Endodermal cell (in vitro differentiated cells): ENCODE results near the gene RSAD2. TPM values are rescaled to one million over a fixed set of nuclear protein-coding genes. Genes with fewer than 3 reads are reported as not detected.

Experiments used
- DNase-seq: peaks from one replicate; pipeline ENCODE4 v3.0.0-alpha.2; 2017
- H3K27ac ChIP-seq: 2 replicates; pipeline ENCODE4 v1.5.1; 2013; ENCODE audit warnings: mild to moderate bottlenecking, low read depth, low read length, moderate library complexity
- H3K27me3 ChIP-seq: 2 replicates; pipeline ENCODE4 v1.6.1; 2013; ENCODE audit warnings: mild to moderate bottlenecking, low read length, moderate library complexity; ENCODE audit not compliant: insufficient read depth, control insufficient read depth, poor library complexity, severe bottlenecking
- H3K36me3 ChIP-seq: 2 replicates; pipeline ENCODE4 v1.7.0; 2013; ENCODE audit warnings: mild to moderate bottlenecking, low read length, moderate library complexity; ENCODE audit not compliant: control insufficient read depth, insufficient read depth
- H3K4me1 ChIP-seq: one replicate; pipeline ENCODE4 v1.7.0; 2013; ENCODE audit warnings: low read length; ENCODE audit not compliant: control insufficient read depth, insufficient read depth
- H3K4me3 ChIP-seq: 2 replicates; pipeline ENCODE4 v1.5.1; 2013; ENCODE audit warnings: mild to moderate bottlenecking, low read length, moderate library complexity
- H3K9ac ChIP-seq: 2 replicates; pipeline ENCODE4 v1.6.1; 2013; ENCODE audit warnings: mild to moderate bottlenecking, low read length, moderate library complexity; ENCODE audit not compliant: poor library complexity, severe bottlenecking; ENCODE audit errors: extremely low read depth
- H3K9me3 ChIP-seq: 2 replicates; pipeline ENCODE4 v1.6.1; 2013; ENCODE audit warnings: mild to moderate bottlenecking, low read length, moderate library complexity; ENCODE audit not compliant: control insufficient read depth
- H3K27ac Mint-ChIP-seq: 2 replicates; pipeline ENCODE4 v1.8.0; 2020; ENCODE audit warnings: mixed read lengths
- H3K27me3 Mint-ChIP-seq: 2 replicates; pipeline ENCODE4 v1.8.0; 2021; ENCODE audit warnings: mild to moderate bottlenecking, mixed read lengths; ENCODE audit not compliant: insufficient read depth
- H3K36me3 Mint-ChIP-seq: 2 replicates; pipeline ENCODE4 v1.8.0; 2020; ENCODE audit warnings: low read depth, mixed read lengths
- H3K4me1 Mint-ChIP-seq: 2 replicates; pipeline ENCODE4 v1.8.0; 2020; ENCODE audit warnings: mixed read lengths
- H3K4me3 Mint-ChIP-seq: 2 replicates; pipeline ENCODE4 v1.8.0; 2020; ENCODE audit warnings: mild to moderate bottlenecking, moderate library complexity, mixed read lengths
- H3K9me3 Mint-ChIP-seq: 2 replicates; pipeline ENCODE4 v1.8.0; 2020; ENCODE audit warnings: mild to moderate bottlenecking, mixed read lengths
- CTCF ChIP-seq: fragments of 200-600 bp; sonication (generic); conservative IDR thresholded peaks from 2 replicates; pipeline ENCODE4 v1.5.0; 2021; ENCODE audit warnings: antibody characterized with exemption, mild to moderate bottlenecking
- WGBS, 2 experiments: methylation state at CpG; one replicate each; pipeline versions ENCODE4 v1.1.5 to v1.1.7; 2013; ENCODE audit warnings: missing lambda C conversion rate in 2 of 2, mixed read lengths in 1 of 2; ENCODE audit not compliant: insufficient coverage in 1 of 2, insufficient read length in 1 of 2; 5-methylcytosine and 5-hydroxymethylcytosine counted together
- total RNA-seq, 2 donors: library from RNA; stranded (reverse); fragmentation: NEBNext Ultra II Directional in 1 of 2; extraction: Animal tissue kit (Norgen Biotek cat#: 25700) in 1 of 2; gene quantifications; 2 replicates in 1 of 2; 3 replicates in 1 of 2; pipeline ENCODE4 v1.2.1, GENCODE V29; 2021

Gene RSAD2
- total RNA-seq, 2 donors from 2014 or later = 0.35 to 0.75 TPM

- H3K9ac ChIP-seq = no peak overlapping the region
- no peak for DNase-seq
- no peaks in the 10 kb centered on the region for H3K36me3 ChIP-seq
- no peak for TF ChIP-seq CTCF
- H3K9me3 ChIP-seq = peaks cover 12% of the 10 kb centered on the region
- H3K27ac Mint-ChIP-seq = no peak overlapping the region
- H3K4me3 Mint-ChIP-seq = no peak overlapping the region
- no peaks in the 10 kb centered on the region for H3K36me3 Mint-ChIP-seq
- H3K4me3 ChIP-seq = no peak overlapping the region
- H3K9me3 Mint-ChIP-seq = peaks cover 37% of the 10 kb centered on the region
- no peak overlapping the region for H3K27ac ChIP-seq
- WGBS, 2 experiments = 79 to 100% methylated on average over 2 of the region's 2 CpGs
- H3K27me3 Mint-ChIP-seq = peaks cover 2% of the 10 kb centered on the region
- no peaks in the 10 kb centered on the region for H3K27me3 ChIP-seq
- no peaks in the 10 kb centered on the region for H3K4me1 ChIP-seq
- peaks cover 4% of the 10 kb centered on the region for H3K4me1 Mint-ChIP-seq
Measured at GRCh38 chr2:6832596-6833299, 44.8 kb upstream of the RSAD2 start.

- no peak overlapping the region for H3K9ac ChIP-seq
- H3K27me3 ChIP-seq = no peaks in the 10 kb centered on the region
- no peak for TF ChIP-seq CTCF
- no peak overlapping the region for H3K27ac ChIP-seq
- Mint-ChIP-seq H3K27ac (no peak overlapping the region), H3K36me3 (no peaks in the 10 kb centered on the region), H3K4me3 (no peak overlapping the region), H3K9me3 (peaks cover 41% of the 10 kb centered on the region), H3K4me1 (no peaks in the 10 kb centered on the region), H3K27me3 (peaks cover 2% of the 10 kb centered on the region)
- peaks cover 12% of the 10 kb centered on the region for H3K9me3 ChIP-seq
- 94% methylated on average over 2 of the region's 2 CpGs; no CpG with 5 or more reads in 1 of the 2 experiments for WGBS, 2 experiments
- no peak overlapping the region for H3K4me3 ChIP-seq
- no peak for DNase-seq
- H3K36me3 ChIP-seq = no peaks in the 10 kb centered on the region
- H3K4me1 ChIP-seq = no peaks in the 10 kb centered on the region
Measured at GRCh38 chr2:6833300-6833604, 44.3 kb upstream of the RSAD2 start.

- H3K27me3 Mint-ChIP-seq = peaks cover 2% of the 10 kb centered on the region
- no peak overlapping the region for H3K4me3 ChIP-seq
- no peaks in the 10 kb centered on the region for H3K4me1 Mint-ChIP-seq
- no peak for DNase-seq
- no peak for TF ChIP-seq CTCF
- H3K36me3 Mint-ChIP-seq = no peaks in the 10 kb centered on the region
- no peak overlapping the region for H3K9ac ChIP-seq
- H3K9me3 Mint-ChIP-seq = peaks cover 43% of the 10 kb centered on the region
- no peak overlapping the region for H3K27ac Mint-ChIP-seq
- peaks cover 12% of the 10 kb centered on the region for H3K9me3 ChIP-seq
- no peak overlapping the region for H3K4me3 Mint-ChIP-seq
- no peaks in the 10 kb centered on the region for H3K27me3 ChIP-seq
- H3K4me1 ChIP-seq = no peaks in the 10 kb centered on the region
- no peaks in the 10 kb centered on the region for H3K36me3 ChIP-seq
- H3K27ac ChIP-seq = no peak overlapping the region
Measured at GRCh38 chr2:6834163-6834562, 43.4 kb upstream of the RSAD2 start.
